Hematopoietic multipotent progenitor cell treated with erythropoietin and hydrocortisone succinate and interleukin-3 and kit ligand, for 15 days (in vitro differentiated cells): ENCODE data around the gene ANKS1B.
"Not testable (repeated sequence)": the region's sequence is repeated elsewhere in the genome, so short reads cannot be mapped to it uniquely, and the experiment has no call there.

Source experiments
- DNase-seq: peaks from one replicate; pipeline ENCODE4 v3.0.0-alpha.2; 2015; ENCODE audit warnings: low spot score

Gene ANKS1B

GRCh38 chr12:99984271-99985128 lies at the start of gene ANKS1B:
ANKS1B (minus strand) TSS chr12:99984936; CDS start chr12:99984237, 699 bp downstream.
- no peak for DNase-seq

- no peak for DNase-seq
These were observed 47.1 kb upstream of the ANKS1B start for GRCh38 chr12:100031836-100032235.

GRCh38 chr12:100027671-100028070 lies 42.9 kb upstream of the ANKS1B start:
- DNase-seq: no peak

- no peak for DNase-seq
These were observed 41.5 kb upstream of the ANKS1B start for GRCh38 chr12:100026241-100026640.

- no peak for DNase-seq
These were observed 40.3 kb upstream of the ANKS1B start for GRCh38 chr12:100024974-100025555.

- no peak for DNase-seq
These were observed 35.6 kb upstream of the ANKS1B start for GRCh38 chr12:100020370-100020769.

GRCh38 chr12:100017056-100017455 lies 32.3 kb upstream of the ANKS1B start:
- no peak for DNase-seq

GRCh38 chr12:100016304-100016703 lies 31.6 kb upstream of the ANKS1B start:
- not testable (repeated sequence) for DNase-seq

GRCh38 chr12:100005846-100006245 lies 21.1 kb upstream of the ANKS1B start:
- not testable (repeated sequence) for DNase-seq

- no peak for DNase-seq
These were observed 13.1 kb upstream of the ANKS1B start for GRCh38 chr12:99997806-99998205.

GRCh38 chr12:99996095-99996494 lies 11.4 kb upstream of the ANKS1B start:
- no peak for DNase-seq

GRCh38 chr12:99985631-99986030 lies 895 bp upstream of the ANKS1B start:
- no peak for DNase-seq

GRCh38 chr12:99985129-99985570 lies 414 bp upstream of the ANKS1B start:
- DNase-seq: no peak

GRCh38 chr12:99983456-99984258 lies 1.1 kb downstream of the ANKS1B start:
- no peak for DNase-seq

- no peak for DNase-seq
These were observed 3.0 kb downstream of the ANKS1B start for GRCh38 chr12:99981639-99982190.

- no peak for DNase-seq
These were observed 5.3 kb downstream of the ANKS1B start for GRCh38 chr12:99979471-99979870.

GRCh38 chr12:99978152-99978551 lies 6.6 kb downstream of the ANKS1B start:
- DNase-seq: no peak

- DNase-seq: no peak
These were observed 7.2 kb downstream of the ANKS1B start for GRCh38 chr12:99977550-99977949.

GRCh38 chr12:99976762-99977161 lies 8.0 kb downstream of the ANKS1B start:
- DNase-seq: no peak

GRCh38 chr12:99975321-99975720 lies 9.4 kb downstream of the ANKS1B start:
- DNase-seq: no peak

GRCh38 chr12:99974146-99974545 lies 10.6 kb downstream of the ANKS1B start:
- no peak for DNase-seq

GRCh38 chr12:99966429-99966828 lies 18.3 kb downstream of the ANKS1B start:
- no peak for DNase-seq
